Thoracic aorta (tissue), 2 donors: ENCODE measurements around the gene FRAT2. TPM values are rescaled to one million over a fixed set of nuclear protein-coding genes. Genes with fewer than 3 reads are reported as not detected.
A peak's percentile ranks its signal among the peaks of the same experiment; 100 is the strongest.

ENCODE experiments used
- ATAC-seq: fragments of 150-250 bp; one replicate; pipeline ENCODE4 v1.8.0; 2017; ENCODE audit warnings: low read depth; ENCODE audit not compliant: insufficient number of reproducible peaks, low FRiP score
- DNase-seq: peaks from one replicate; pipeline ENCODE4 v3.0.0-alpha.2; 2020; ENCODE audit warnings: low spot score
- H3K27ac ChIP-seq, 2 donors: fragments of 200-600 bp; sonication (generic); 1 replicate in 1 of 2; 2 replicates in 1 of 2; pipeline ENCODE4 v1.5.1; 2016; ENCODE audit warnings: mild to moderate bottlenecking in 2 of 2, moderate library complexity in 2 of 2
- H3K27me3 ChIP-seq: fragments of 200-600 bp; sonication (generic); replicated peaks from 2 replicates; pipeline ENCODE4 v1.6.0; 2016; ENCODE audit warnings: mild to moderate bottlenecking; ENCODE audit not compliant: insufficient read depth
- H3K36me3 ChIP-seq: fragments of 200-600 bp; sonication (generic); one replicate; pipeline ENCODE4 v1.5.1; 2016
- H3K4me1 ChIP-seq, 2 donors: fragments of 200-600 bp; sonication (generic); 1 replicate in 1 of 2; 2 replicates in 1 of 2; pipeline versions ENCODE4 v1.5.1 to v1.6.0; 2016; ENCODE audit warnings: low read depth in 2 of 2, mild to moderate bottlenecking in 1 of 2; ENCODE audit not compliant: control insufficient read depth in 1 of 2
- H3K4me3 ChIP-seq: fragments of 200-600 bp; sonication (generic); 2 replicates; pipeline ENCODE4 v1.5.1; 2016; ENCODE audit warnings: mild to moderate bottlenecking
- H3K9me3 ChIP-seq: fragments of 200-600 bp; sonication (generic); 2 replicates; pipeline ENCODE4 v1.5.1; 2016
- total RNA-seq, 2 donors: library from RNA; depleted of rRNA; stranded (reverse); fragments of >200 nt; gene quantifications; one replicate each; pipeline versions ENCODE4 v1.1.0 to v1.2.3, GENCODE V29; 2016
- TF ChIP-seq, protein P1 (sequence below): fragments of 200-600 bp; sonication (generic); IDR thresholded peaks from one replicate; pipeline ENCODE4 v1.5.1; 2019; ENCODE audit warnings: antibody characterized with exemption

Gene FRAT2
- total RNA-seq, 2 donors from 2014 or later, result 8.3 to 15.0 TPM

DNA sequence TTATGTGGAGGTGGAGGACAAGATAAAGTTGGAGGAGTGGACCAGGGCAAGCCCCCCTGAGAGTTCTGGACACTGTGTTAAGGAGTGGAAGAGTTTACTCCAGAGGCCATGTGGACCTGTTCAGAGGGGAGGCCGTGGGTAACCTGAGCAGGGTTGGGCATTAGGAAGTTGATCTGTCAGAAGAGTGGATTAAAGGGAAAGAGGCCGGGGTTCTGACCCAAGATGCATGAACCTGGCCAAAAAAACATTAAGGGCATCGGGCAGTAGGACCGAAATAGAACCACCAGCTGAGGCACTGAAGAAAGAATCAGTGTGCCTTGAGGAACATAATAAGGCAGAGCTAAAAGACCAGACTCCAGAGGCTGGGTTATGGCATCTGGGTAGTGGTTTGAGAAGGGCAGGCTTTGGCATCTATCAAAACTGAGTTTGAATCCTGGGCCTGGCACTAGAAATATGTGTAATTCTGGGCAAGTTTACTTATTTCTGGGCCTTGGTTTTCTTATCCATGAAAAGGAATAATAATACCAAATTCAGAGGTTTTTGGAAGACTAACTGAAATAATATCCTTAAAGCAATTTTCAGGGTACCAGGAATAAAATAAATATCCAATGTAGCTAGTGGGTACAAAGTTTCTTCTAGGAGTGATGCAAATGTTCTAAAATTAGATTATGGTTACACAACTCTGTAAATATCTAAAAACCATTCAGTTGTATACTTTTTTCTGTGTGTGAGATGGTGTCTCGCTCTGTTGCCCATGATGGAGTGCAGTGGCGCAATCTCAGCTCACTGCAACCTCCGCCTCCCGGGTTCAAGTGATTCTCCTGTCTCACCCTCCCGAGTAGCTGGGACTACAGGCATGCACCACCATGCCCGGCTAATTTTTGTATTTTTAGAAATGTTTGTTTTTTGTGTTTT lies 26.4 kb downstream of the FRAT2 start:
- DNase-seq, result no peak
- Histone ChIP-seq H3K9me3 (no peaks in the 10 kb centered on the region), H3K4me1 (peaks cover 0 to 13% of the 10 kb centered on the region in 2 donors), H3K27me3 (no peaks in the 10 kb centered on the region), H3K36me3 (no peaks in the 10 kb centered on the region), H3K27ac (peak overlapping the region in 1 of 2 donors; percentile 43), H3K4me3 (no peak overlapping the region)
- TF ChIP-seq, protein P1, sequence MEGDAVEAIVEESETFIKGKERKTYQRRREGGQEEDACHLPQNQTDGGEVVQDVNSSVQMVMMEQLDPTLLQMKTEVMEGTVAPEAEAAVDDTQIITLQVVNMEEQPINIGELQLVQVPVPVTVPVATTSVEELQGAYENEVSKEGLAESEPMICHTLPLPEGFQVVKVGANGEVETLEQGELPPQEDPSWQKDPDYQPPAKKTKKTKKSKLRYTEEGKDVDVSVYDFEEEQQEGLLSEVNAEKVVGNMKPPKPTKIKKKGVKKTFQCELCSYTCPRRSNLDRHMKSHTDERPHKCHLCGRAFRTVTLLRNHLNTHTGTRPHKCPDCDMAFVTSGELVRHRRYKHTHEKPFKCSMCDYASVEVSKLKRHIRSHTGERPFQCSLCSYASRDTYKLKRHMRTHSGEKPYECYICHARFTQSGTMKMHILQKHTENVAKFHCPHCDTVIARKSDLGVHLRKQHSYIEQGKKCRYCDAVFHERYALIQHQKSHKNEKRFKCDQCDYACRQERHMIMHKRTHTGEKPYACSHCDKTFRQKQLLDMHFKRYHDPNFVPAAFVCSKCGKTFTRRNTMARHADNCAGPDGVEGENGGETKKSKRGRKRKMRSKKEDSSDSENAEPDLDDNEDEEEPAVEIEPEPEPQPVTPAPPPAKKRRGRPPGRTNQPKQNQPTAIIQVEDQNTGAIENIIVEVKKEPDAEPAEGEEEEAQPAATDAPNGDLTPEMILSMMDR, result no peak
- no peak for ATAC-seq

DNA sequence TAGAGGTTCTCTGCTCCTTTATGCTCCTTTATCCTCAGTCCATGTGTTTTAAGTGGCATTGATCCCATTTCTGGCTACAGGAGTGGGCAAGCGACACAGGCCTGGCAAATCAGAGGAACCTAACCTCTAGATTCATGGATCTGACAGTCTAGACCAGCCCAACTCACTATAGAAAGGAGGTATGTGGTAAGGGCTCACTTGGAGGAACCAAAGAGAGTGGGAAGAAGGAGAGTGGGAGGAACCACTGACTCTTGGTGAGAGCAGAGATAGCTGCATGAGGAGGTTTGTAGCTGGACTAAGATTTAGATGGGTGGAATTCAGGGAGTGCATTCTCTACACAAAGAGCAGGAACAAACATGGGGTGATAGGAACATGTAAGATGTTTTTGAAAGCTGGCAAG lies 27.1 kb downstream of the FRAT2 start:
- H3K4me3 ChIP-seq, result no peak overlapping the region
- H3K27ac ChIP-seq, result no peak overlapping the region
- DNase-seq (no peak), ATAC-seq (no peak)
- no peaks in the 10 kb centered on the region for H3K9me3 ChIP-seq
- no peaks in the 10 kb centered on the region for H3K36me3 ChIP-seq
- no peaks in the 10 kb centered on the region for H3K27me3 ChIP-seq
- TF ChIP-seq, protein P1, result no peak
- H3K4me1 ChIP-seq, result peaks cover 0 to 13% of the 10 kb centered on the region in 2 donors

DNA sequence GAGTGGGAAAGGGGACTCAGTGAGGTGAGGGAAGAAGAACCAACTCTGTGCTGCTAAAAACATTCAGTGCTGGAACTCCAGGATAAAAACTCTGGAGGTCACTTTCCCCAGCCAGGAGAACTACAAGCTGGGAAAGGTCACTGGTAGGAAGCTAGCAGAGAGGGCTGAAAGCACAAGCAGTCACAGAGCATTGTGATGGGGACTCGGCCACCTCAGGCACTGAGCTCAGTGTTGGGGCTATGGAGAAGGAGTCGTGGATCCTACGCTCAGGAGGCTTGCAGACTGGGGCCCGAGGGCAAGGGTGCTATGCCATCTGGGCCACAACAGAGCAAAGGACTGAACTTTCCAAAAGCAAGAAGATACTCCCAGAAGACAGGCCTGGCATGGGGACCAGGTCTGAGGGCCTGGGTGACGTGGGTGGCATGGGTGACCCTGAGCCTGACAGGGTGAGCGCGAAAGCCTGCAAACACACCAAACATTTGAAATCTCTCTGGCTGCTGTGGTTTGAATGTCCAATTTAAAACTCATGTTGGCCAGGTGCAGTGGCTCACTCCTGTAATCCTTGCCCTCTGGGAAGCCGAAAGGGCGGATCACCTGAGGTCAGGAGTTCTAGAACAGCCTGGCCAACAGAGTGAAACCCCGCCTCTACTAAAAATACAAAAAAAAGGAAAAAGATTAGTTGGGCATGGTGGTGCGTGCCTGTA lies 32.3 kb downstream of the FRAT2 start:
- Histone ChIP-seq H3K36me3 (no peaks in the 10 kb centered on the region), H3K27me3 (no peaks in the 10 kb centered on the region), H3K4me1 (no peaks in the 10 kb centered on the region), H3K27ac (no peak overlapping the region), H3K9me3 (no peaks in the 10 kb centered on the region), H3K4me3 (no peak overlapping the region)
- DNase-seq, result no peak
- ATAC-seq, result no peak
- TF ChIP-seq, protein P1, result no peak

DNA sequence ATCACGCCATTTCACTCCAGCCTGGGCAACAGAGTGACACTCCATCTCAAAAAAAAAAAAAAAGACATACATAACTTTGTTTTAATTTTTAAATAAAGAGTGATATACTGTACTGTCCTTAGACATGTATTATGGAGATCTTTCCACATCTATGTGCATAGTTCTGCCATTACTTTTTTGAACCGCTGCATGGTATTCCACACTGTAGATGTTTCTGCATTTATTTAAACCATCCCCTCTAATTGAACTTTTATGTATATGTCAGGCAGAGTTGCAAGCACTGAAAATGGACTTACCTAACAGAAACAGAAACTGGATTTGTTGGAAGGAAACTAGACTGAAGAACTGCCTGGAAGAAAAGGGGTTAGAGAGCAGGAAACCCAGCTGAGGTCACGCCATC lies 33.5 kb downstream of the FRAT2 start:
- no peaks in the 10 kb centered on the region for H3K9me3 ChIP-seq
- no peak for ATAC-seq
- no peak overlapping the region for H3K27ac ChIP-seq
- TF ChIP-seq, protein P1, result no peak
- no peak for DNase-seq
- H3K27me3 ChIP-seq, result no peaks in the 10 kb centered on the region
- H3K4me3 ChIP-seq, result no peak overlapping the region
- no peaks in the 10 kb centered on the region for H3K36me3 ChIP-seq
- no peaks in the 10 kb centered on the region for H3K4me1 ChIP-seq

DNA sequence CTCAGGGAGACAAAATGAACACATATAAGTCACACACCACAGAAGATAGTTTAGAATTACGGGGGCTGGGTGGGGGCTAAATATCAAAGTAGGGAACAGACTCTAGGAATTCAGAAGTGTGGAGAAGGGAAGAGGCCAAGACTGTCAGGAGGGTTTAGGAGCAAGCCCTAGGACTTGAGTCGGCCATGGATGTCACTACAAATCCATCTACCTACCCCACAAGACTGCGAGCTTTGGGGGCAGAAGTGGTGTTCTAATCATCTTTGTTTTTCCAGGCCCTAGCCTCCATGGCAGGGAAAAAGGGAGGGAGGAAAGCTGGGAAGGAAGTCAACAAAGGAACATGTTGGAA lies 36.3 kb downstream of the FRAT2 start:
- no peak overlapping the region for H3K27ac ChIP-seq
- no peaks in the 10 kb centered on the region for H3K27me3 ChIP-seq
- H3K4me3 ChIP-seq, result no peak overlapping the region
- H3K9me3 ChIP-seq, result no peaks in the 10 kb centered on the region
- TF ChIP-seq, protein P1, result no peak
- no peaks in the 10 kb centered on the region for H3K4me1 ChIP-seq
- no peaks in the 10 kb centered on the region for H3K36me3 ChIP-seq
- ATAC-seq, result no peak
- DNase-seq, result no peak
